Metanephros (tissue), 1 donor: ENCODE measurements around the gene KCP. TPM values are rescaled to one million over a fixed set of nuclear protein-coding genes. Genes with fewer than 3 reads are reported as not detected.

Source experiments
- total RNA-seq: library from RNA; depleted of rRNA; stranded (reverse); fragments of >200 nt; gene quantifications from one replicate; pipeline ENCODE4 v1.2.3, GENCODE V29; 2014

The KCP gene
- 16.2 TPM for total RNA-seq

GRCh38 chr7:128910569-128910945, at the start of gene KCP:
KCP (minus strand) TSS chr7:128910709; CDS start chr7:128910676, 33 bp downstream.

GRCh38 chr7:128937647-128938543, 27.4 kb upstream of the KCP start, which contains the start of gene IRF5:
IRF5 (plus strand) TSS chr7:128937927; CDS start chr7:128942082, 4,155 bp downstream.

GRCh38 chr7:128862571-128863432, 47.7 kb downstream of the KCP start, which contains the start of gene ATP6V1F:
ATP6V1F (plus strand) TSS chr7:128862856; CDS start chr7:128862905, 49 bp downstream.

GRCh38 chr7:128830231-128831177, 80.0 kb downstream of the KCP start, which contains the start of gene FLNC:
FLNC (plus strand) TSS chr7:128830406; CDS start chr7:128830638, 232 bp downstream.

Other genes starting within 250 kb of the KCP start
- gene GARIN1A, start 238.4 kb downstream of the KCP start, total RNA-seq = 0.82 TPM
- 80.8 TPM for gene CALU, start 171.3 kb downstream of the KCP start, total RNA-seq
- gene OPN1SW, start 134.9 kb downstream of the KCP start, total RNA-seq = not detected
- gene CCDC136, start 118.7 kb downstream of the KCP start, total RNA-seq = 13.8 TPM
- 190 TPM for gene FLNC, start 80.3 kb downstream of the KCP start, total RNA-seq
- 120 TPM for gene ATP6V1F, start 47.9 kb downstream of the KCP start, total RNA-seq
- 9.4 TPM for gene IRF5, start 27.2 kb upstream of the KCP start, total RNA-seq
- 51.3 TPM for gene TNPO3, start 144.4 kb upstream of the KCP start, total RNA-seq
- gene TSPAN33, start 234.0 kb upstream of the KCP start, total RNA-seq = 52.7 TPM